Erythroblast (primary cell): ENCODE results near the gene MAP2K2.

ENCODE experiments used
- GATA1 ChIP-seq: IDR thresholded peaks from 2 replicates; pipeline ENCODE4 v1.6.1; 2011; ENCODE audit warnings: low read depth, mild to moderate bottlenecking, control low read depth, low read length, moderate library complexity
- POLR2A ChIP-seq: IDR thresholded peaks from 2 replicates; pipeline ENCODE4 v1.6.1; 2011; ENCODE audit warnings: mild to moderate bottlenecking, low read length

DNA sequence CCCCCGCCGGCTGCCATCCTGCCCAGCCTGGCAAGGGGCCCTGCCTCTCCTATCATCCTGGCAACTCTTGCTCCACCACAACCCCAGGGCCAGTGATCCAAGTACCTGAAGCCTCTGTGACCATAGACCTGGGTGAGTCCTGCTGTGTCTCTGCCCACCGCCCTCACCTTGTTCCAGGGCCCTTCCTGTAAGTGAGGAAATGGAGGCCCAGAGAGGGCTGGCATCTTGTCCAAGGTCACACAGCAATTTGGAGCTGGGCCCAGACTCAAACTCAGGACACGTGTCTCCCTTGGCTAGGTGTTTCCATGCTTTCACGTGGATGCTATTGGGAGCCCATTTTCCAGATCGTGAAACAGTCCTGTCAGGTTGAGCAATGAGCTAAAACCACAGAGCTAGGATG is 33.2 kb upstream of the MAP2K2 start:
- TF ChIP-seq POLR2A (no peak), GATA1 (no peak)
